ENCODE measurements around the gene ITGA7.

- TF ChIP-seq, protein P1, sequence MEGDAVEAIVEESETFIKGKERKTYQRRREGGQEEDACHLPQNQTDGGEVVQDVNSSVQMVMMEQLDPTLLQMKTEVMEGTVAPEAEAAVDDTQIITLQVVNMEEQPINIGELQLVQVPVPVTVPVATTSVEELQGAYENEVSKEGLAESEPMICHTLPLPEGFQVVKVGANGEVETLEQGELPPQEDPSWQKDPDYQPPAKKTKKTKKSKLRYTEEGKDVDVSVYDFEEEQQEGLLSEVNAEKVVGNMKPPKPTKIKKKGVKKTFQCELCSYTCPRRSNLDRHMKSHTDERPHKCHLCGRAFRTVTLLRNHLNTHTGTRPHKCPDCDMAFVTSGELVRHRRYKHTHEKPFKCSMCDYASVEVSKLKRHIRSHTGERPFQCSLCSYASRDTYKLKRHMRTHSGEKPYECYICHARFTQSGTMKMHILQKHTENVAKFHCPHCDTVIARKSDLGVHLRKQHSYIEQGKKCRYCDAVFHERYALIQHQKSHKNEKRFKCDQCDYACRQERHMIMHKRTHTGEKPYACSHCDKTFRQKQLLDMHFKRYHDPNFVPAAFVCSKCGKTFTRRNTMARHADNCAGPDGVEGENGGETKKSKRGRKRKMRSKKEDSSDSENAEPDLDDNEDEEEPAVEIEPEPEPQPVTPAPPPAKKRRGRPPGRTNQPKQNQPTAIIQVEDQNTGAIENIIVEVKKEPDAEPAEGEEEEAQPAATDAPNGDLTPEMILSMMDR (IDR thresholded peaks at IDR 0.05) = no peak
- no peak for TF ChIP-seq POLR2A (IDR thresholded peaks at IDR 0.05)
Observed at GRCh38 chr12:55693323-55694187, 14.1 kb downstream of the ITGA7 start.

Data from ovary (tissue), 3 donors.